NCI-H446 (cell line): Measurements from ENCODE around the gene FGL2.
"Not testable (repeated sequence)": the region's sequence is repeated elsewhere in the genome, so short reads cannot be mapped to it uniquely, and the experiment has no call there.

Source experiments
- DNase-seq, 2 experiments: peaks; one replicate each; lab custom pipeline; 2025; lab: John Stamatoyannopoulos, UW

FGL2 gene

GRCh38 chr7:77157034-77157433 is 42.6 kb downstream of the FGL2 start:
- not testable (repeated sequence) for DNase-seq

- not testable (repeated sequence) for DNase-seq
These were observed 43.8 kb downstream of the FGL2 start for GRCh38 chr7:77155601-77156377.

GRCh38 chr7:77154917-77155464 is 44.6 kb downstream of the FGL2 start:
- not testable (repeated sequence) for DNase-seq

GRCh38 chr7:77152232-77152631 is 47.4 kb downstream of the FGL2 start:
- DNase-seq: not testable (repeated sequence)
